DND-41 (cell line): Measurements from ENCODE around the gene FAM83F.

Experiments used
- ATAC-seq: fragments of 200-7000 bp; cut with Tn5 transposase; 3 replicates; pipeline ENCODE4 v1.9.1; 2021; ENCODE audit warnings: low read depth; ENCODE audit not compliant: insufficient read depth
- DNase-seq: peaks from one replicate; pipeline ENCODE4 v3.0.0-alpha.2; 2020
- H2AFZ ChIP-seq: 2 replicates; pipeline ENCODE4 v1.6.0; 2012; ENCODE audit warnings: low read depth, low read length
- H3K27ac ChIP-seq: 2 replicates; pipeline ENCODE4 v1.5.1; 2012; ENCODE audit warnings: low read length, inconsistent platforms
- H3K27me3 ChIP-seq: fragments of 200-600 bp; sonication (generic); 2 replicates; pipeline ENCODE4 v1.6.0; 2012; ENCODE audit warnings: low read length, mild to moderate bottlenecking, inconsistent platforms; ENCODE audit not compliant: insufficient read depth, poor library complexity
- H3K36me3 ChIP-seq: 2 replicates; pipeline ENCODE4 v1.5.1; 2012; ENCODE audit warnings: low read length, inconsistent platforms; ENCODE audit not compliant: insufficient read depth
- H3K4me1 ChIP-seq: 2 replicates; pipeline ENCODE4 v1.5.1; 2012; ENCODE audit warnings: mild to moderate bottlenecking, low read length; ENCODE audit not compliant: insufficient read depth
- H3K4me2 ChIP-seq: 2 replicates; pipeline ENCODE4 v1.6.0; 2012; ENCODE audit warnings: mild to moderate bottlenecking, moderate library complexity, low read length, inconsistent platforms; ENCODE audit not compliant: insufficient read depth
- H3K4me3 ChIP-seq, 2 experiments: fragments of 200-600 bp in 1 of 2; shearing (Covaris generic) in 1 of 2; 2 replicates each; pipeline ENCODE4 v1.5.1; 2012 to 2016; ENCODE audit warnings: inconsistent platforms in 2 of 2, low read length in 2 of 2, mild to moderate bottlenecking in 2 of 2, low read depth in 1 of 2, moderate library complexity in 1 of 2
- H3K79me2 ChIP-seq: 2 replicates; pipeline ENCODE4 v1.6.0; 2012; ENCODE audit warnings: low read length, inconsistent platforms; ENCODE audit not compliant: insufficient read depth
- H3K9ac ChIP-seq: 2 replicates; pipeline ENCODE4 v1.6.0; 2012; ENCODE audit warnings: low read depth, mild to moderate bottlenecking, inconsistent platforms, low read length, moderate library complexity
- H3K9me3 ChIP-seq: 2 replicates; pipeline ENCODE4 v1.5.1; 2012; ENCODE audit warnings: low read length, moderate library complexity, mild to moderate bottlenecking, inconsistent platforms; ENCODE audit not compliant: insufficient read depth, severe bottlenecking
- H4K20me1 ChIP-seq: 2 replicates; pipeline ENCODE4 v1.6.0; 2012; ENCODE audit warnings: low read length; ENCODE audit not compliant: insufficient read depth
- EZH2 ChIP-seq: IDR thresholded peaks from 3 replicates; pipeline ENCODE4 v1.6.1; 2012; ENCODE audit warnings: borderline replicate concordance, low read depth, mild to moderate bottlenecking, moderate library complexity, low read length, inconsistent platforms; ENCODE audit not compliant: severe bottlenecking
- TF ChIP-seq, protein P1 (sequence below): IDR thresholded peaks from 2 replicates; pipeline ENCODE4 v1.5.1; 2012; ENCODE audit warnings: borderline replicate concordance, low read length, moderate library complexity, mild to moderate bottlenecking; ENCODE audit not compliant: poor library complexity, severe bottlenecking; ENCODE audit errors: extremely low read depth

The FAM83F gene

GRCh38 chr22:39967996-39968972 is 26.5 kb upstream of the FAM83F start:
- no peak overlapping the region for H3K27ac ChIP-seq
- H3K4me1 ChIP-seq: no peaks in the 10 kb centered on the region
- H3K27me3 ChIP-seq: no peaks in the 10 kb centered on the region
- ATAC-seq: no peak; the same call in 2 of the 3 replicates
- DNase-seq: no peak
- no peaks in the 10 kb centered on the region for H3K9me3 ChIP-seq
- H2AFZ ChIP-seq: no peak overlapping the region
- H4K20me1 ChIP-seq: no peaks in the 10 kb centered on the region
- no peak overlapping the region for H3K4me3 ChIP-seq
- no peak overlapping the region for H3K9ac ChIP-seq
- no peak overlapping the region for H3K4me2 ChIP-seq
- H3K79me2 ChIP-seq: no peaks in the 10 kb centered on the region
- H3K36me3 ChIP-seq: peaks cover 97% of the 10 kb centered on the region
- TF ChIP-seq EZH2: no peak
- TF ChIP-seq, protein P1, sequence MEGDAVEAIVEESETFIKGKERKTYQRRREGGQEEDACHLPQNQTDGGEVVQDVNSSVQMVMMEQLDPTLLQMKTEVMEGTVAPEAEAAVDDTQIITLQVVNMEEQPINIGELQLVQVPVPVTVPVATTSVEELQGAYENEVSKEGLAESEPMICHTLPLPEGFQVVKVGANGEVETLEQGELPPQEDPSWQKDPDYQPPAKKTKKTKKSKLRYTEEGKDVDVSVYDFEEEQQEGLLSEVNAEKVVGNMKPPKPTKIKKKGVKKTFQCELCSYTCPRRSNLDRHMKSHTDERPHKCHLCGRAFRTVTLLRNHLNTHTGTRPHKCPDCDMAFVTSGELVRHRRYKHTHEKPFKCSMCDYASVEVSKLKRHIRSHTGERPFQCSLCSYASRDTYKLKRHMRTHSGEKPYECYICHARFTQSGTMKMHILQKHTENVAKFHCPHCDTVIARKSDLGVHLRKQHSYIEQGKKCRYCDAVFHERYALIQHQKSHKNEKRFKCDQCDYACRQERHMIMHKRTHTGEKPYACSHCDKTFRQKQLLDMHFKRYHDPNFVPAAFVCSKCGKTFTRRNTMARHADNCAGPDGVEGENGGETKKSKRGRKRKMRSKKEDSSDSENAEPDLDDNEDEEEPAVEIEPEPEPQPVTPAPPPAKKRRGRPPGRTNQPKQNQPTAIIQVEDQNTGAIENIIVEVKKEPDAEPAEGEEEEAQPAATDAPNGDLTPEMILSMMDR: no peak

GRCh38 chr22:39970742-39971141 is 24.0 kb upstream of the FAM83F start:
- no peak overlapping the region for H2AFZ ChIP-seq
- no peak overlapping the region for H3K4me3 ChIP-seq
- H3K36me3 ChIP-seq: peaks cover 84% of the 10 kb centered on the region
- H3K27me3 ChIP-seq: no peaks in the 10 kb centered on the region
- no peaks in the 10 kb centered on the region for H3K4me1 ChIP-seq
- no peaks in the 10 kb centered on the region for H3K9me3 ChIP-seq
- no peak for DNase-seq
- H3K27ac ChIP-seq: no peak overlapping the region
- no peaks in the 10 kb centered on the region for H4K20me1 ChIP-seq
- TF ChIP-seq EZH2: no peak
- TF ChIP-seq, protein P1: no peak
- H3K79me2 ChIP-seq: no peaks in the 10 kb centered on the region
- H3K9ac ChIP-seq: no peak overlapping the region
- H3K4me2 ChIP-seq: no peak overlapping the region
- ATAC-seq: no peak

DNA sequence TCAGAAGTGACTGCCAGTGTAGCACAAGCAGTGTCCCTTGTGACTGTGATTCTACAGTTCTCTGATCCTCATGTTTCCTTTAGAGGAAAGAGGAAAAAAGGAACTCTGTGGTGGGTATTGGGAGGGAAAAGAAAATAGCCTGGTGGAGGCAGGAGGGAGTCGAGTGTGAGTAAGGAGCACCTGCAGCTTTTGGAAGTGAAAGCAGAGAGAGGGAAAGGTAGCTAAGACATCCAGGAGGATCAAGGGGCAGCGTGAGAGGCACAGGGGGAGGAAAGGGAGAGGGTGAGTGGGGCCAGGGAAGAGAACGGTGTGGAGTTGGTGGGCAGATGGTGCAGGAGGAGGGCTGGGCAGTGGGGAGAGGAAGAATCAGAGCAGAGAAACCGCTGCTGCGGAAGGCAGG is 22.1 kb upstream of the FAM83F start:
- Histone ChIP-seq H3K27me3 (no peaks in the 10 kb centered on the region), H3K9me3 (no peaks in the 10 kb centered on the region), H4K20me1 (no peaks in the 10 kb centered on the region), H3K79me2 (no peaks in the 10 kb centered on the region), H3K4me3 (no peak overlapping the region), H3K9ac (no peak overlapping the region), H3K36me3 (peaks cover 71% of the 10 kb centered on the region), H3K4me2 (no peak overlapping the region), H3K27ac (0 out of 2 replicates have a peak overlapping the region, but pooled peaks have one; percentile 19), H2AFZ (no peak overlapping the region), H3K4me1 (no peaks in the 10 kb centered on the region)
- TF ChIP-seq EZH2: no peak
- TF ChIP-seq, protein P1: no peak
- ATAC-seq (no peak), DNase-seq (no peak)
